SH-SY5Y (cell line): ENCODE results near the gene MAN1C1.

ENCODE experiments used
- GATA2 ChIP-seq: IDR thresholded peaks from 2 replicates; pipeline ENCODE4 v1.6.1; 2011; ENCODE audit warnings: mild to moderate bottlenecking, low read depth, low read length
- GATA3 ChIP-seq: IDR thresholded peaks from 2 replicates; pipeline ENCODE4 v1.6.1; 2011; ENCODE audit warnings: low read depth, mild to moderate bottlenecking, low read length, moderate library complexity

DNA sequence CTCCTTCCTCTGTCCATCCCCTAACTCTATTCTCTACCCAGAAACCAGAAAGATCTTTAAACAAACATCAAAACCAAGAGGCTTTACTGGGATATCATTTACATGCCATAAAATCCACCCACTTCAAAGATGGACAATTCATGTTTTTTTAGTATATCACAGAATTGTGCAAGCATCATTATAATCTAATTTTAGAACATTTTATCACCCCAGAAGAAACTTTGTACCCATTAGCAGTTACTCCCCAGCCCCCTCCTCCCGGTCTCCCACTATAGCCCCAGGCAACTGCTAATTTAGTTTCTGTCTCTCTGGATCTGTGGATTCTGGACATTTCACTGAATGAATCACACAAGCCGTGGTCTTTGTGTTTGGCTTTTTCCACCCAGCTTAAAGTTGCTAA lies 178.6 kb downstream of the MAN1C1 start:
- no peak for TF ChIP-seq GATA3
- TF ChIP-seq GATA2 = no peak
